ENCODE measurements around the gene PDE3B. TPM values are rescaled to one million over a fixed set of nuclear protein-coding genes. Genes with fewer than 3 reads are reported as not detected.
"Not testable (repeated sequence)": the region's sequence is repeated elsewhere in the genome, so short reads cannot be mapped to it uniquely, and the experiment has no call there.

The PDE3B gene
- total RNA-seq, 2 donors from 2014 or later, result 17.4 to 64.6 TPM

DNA sequence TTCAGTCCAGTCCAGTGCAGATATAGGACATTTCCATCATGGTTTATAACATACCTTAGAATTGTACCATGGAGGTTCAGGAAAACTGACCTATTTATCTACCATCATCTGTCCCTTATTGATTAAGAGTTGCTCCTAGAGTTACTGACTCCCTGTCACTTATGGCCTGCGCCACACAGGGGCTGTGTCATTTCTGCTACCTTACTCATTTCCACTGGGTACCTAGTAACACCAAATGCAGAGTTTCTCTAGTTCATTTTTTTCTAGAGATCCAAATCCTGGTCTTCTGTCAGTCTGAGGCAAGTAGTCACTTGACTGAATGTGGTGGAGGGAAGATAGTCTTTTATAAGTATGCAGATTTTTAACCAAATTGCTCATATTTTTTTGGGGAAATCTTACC is 59.2 kb downstream of the PDE3B start:
- DNase-seq (no peak), ATAC-seq (no peak)
- H3K27me3 ChIP-seq, result no peaks in the 10 kb centered on the region
- H3K9me3 ChIP-seq, result no peaks in the 10 kb centered on the region
- H3K4me1 ChIP-seq, result peaks cover 6% of the 10 kb centered on the region
- H3K27ac ChIP-seq, result no peak overlapping the region
- no peak overlapping the region for H3K4me3 ChIP-seq
- intact Hi-C loops (cut with DNase I), result no loop called here
- TF ChIP-seq, protein P1, sequence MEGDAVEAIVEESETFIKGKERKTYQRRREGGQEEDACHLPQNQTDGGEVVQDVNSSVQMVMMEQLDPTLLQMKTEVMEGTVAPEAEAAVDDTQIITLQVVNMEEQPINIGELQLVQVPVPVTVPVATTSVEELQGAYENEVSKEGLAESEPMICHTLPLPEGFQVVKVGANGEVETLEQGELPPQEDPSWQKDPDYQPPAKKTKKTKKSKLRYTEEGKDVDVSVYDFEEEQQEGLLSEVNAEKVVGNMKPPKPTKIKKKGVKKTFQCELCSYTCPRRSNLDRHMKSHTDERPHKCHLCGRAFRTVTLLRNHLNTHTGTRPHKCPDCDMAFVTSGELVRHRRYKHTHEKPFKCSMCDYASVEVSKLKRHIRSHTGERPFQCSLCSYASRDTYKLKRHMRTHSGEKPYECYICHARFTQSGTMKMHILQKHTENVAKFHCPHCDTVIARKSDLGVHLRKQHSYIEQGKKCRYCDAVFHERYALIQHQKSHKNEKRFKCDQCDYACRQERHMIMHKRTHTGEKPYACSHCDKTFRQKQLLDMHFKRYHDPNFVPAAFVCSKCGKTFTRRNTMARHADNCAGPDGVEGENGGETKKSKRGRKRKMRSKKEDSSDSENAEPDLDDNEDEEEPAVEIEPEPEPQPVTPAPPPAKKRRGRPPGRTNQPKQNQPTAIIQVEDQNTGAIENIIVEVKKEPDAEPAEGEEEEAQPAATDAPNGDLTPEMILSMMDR (IDR thresholded peaks at IDR 0.05), result no peak
- TF ChIP-seq POLR2A (IDR thresholded peaks at IDR 0.05), result no peak
- WGBS, 2 donors, result 96 to 100% methylated on average over 1 of the region's 1 CpG
- no peaks in the 10 kb centered on the region for H3K36me3 ChIP-seq (replicated peaks in 1 of 2; ENCODE audit: insufficient read depth in 1 of 2, low read depth in 2 of 2)

DNA sequence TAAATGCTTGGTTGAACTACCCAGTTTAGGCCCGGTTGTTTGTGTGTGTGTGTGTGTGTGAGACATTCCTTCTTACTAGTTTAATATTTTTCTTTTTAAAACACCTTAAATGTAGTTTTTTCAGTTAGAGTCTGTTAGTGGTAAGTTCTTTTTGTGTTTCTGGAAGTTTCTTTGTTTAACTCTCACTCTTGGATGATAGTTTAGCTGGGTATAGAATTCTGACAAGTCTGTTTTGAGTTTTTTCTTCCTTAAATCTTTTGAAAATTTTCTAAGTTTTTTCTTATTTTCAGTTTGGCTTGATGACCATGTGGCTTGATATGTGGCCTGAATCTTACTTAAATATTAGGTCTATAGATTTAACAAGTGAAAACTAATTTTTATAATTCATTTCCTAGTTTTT is 60.1 kb downstream of the PDE3B start:
- Histone ChIP-seq H3K4me3 (no peak overlapping the region), H3K27me3 (no peaks in the 10 kb centered on the region), H3K36me3 (replicated peaks in 1 of 2; ENCODE audit: insufficient read depth in 1 of 2, low read depth in 2 of 2) (no peaks in the 10 kb centered on the region), H3K27ac (no peak overlapping the region), H3K9me3 (no peaks in the 10 kb centered on the region), H3K4me1 (peaks cover 6% of the 10 kb centered on the region)
- DNase-seq, result no peak
- ATAC-seq, result no peak
- intact Hi-C loops (cut with DNase I), result no loop called here
- TF ChIP-seq, protein P1 (IDR thresholded peaks at IDR 0.05), result no peak
- TF ChIP-seq POLR2A (IDR thresholded peaks at IDR 0.05), result no peak
- WGBS, 2 donors, result 95 to 98% methylated on average over 1 of the region's 1 CpG

DNA sequence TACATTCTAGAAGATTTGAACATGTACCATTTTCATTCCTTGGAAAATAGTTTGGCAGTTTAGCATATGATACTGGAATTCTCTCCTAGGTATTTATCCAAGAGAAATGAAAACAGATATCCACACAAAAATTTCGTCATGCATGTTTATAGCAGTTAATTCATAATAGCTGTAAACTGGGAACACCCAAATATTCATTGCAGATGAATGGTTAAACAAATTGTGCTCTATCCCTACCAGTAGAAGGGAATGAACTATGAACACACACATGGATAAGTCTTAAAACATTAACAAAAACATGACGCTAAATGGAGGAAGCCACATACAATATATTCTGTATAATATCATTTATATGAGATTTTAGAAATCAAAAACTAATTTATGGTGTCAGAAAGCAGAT is 61.5 kb downstream of the PDE3B start:
- ATAC-seq, result no peak
- peaks cover 6% of the 10 kb centered on the region for H3K4me1 ChIP-seq
- TF ChIP-seq POLR2A (IDR thresholded peaks at IDR 0.05), result no peak
- TF ChIP-seq, protein P1 (IDR thresholded peaks at IDR 0.05), result no peak
- no peaks in the 10 kb centered on the region for H3K36me3 ChIP-seq (replicated peaks in 1 of 2; ENCODE audit: insufficient read depth in 1 of 2, low read depth in 2 of 2)
- H3K27ac ChIP-seq, result no peak overlapping the region
- no peak overlapping the region for H3K4me3 ChIP-seq
- DNase-seq, result no peak
- H3K9me3 ChIP-seq, result no peaks in the 10 kb centered on the region
- H3K27me3 ChIP-seq, result no peaks in the 10 kb centered on the region
- 90 to 95% methylated on average over 2 of the region's 2 CpGs for WGBS, 2 donors
- intact Hi-C loops (cut with DNase I), result no loop called here

DNA sequence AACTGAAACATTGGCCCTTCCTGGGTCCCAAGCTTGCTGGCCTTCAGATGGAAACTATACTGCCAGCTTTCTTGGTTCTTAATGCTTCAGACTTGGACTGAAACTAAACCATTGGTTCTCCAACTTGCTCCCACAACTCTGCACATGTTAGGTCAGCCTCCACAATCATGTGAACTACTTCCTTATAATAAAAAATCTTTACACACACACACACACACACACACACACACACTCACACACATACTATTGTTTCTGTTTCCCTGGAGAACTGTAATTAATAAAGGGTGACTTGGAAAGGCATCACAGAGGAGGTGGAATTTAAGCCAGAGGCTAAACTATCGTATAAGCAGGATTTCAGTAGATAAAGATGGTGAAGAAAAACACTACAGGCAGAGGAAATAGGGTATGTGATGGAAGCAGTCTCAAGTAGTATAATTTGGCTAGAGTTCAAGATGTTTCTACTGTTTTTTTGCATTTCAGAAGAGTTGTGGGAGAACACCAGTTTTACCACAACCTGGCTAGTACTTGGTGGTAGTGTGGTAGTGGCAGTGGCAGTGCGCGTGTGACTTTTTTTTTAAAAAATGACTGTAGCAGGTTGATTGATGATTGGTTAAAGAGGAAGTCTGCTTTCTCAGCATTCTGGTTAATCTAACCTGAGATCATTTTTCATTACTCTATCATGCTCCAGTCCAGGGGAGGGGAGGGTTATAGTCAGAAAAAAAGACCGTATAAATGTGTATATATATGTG is 70.1 kb downstream of the PDE3B start:
- TF ChIP-seq POLR2A (IDR thresholded peaks at IDR 0.05), result no peak
- TF ChIP-seq, protein P1 (IDR thresholded peaks at IDR 0.05), result no peak
- H3K27ac ChIP-seq, result no peak overlapping the region
- H3K4me3 ChIP-seq, result no peak overlapping the region
- H3K9me3 ChIP-seq, result no peaks in the 10 kb centered on the region
- intact Hi-C loops (cut with DNase I), result no loop called here
- no peaks in the 10 kb centered on the region for H3K27me3 ChIP-seq
- WGBS, 2 donors, result 49 to 52% methylated on average over 4 of the region's 4 CpGs
- no peaks in the 10 kb centered on the region for H3K4me1 ChIP-seq
- DNase-seq (no peak), ATAC-seq (no peak)
- no peaks in the 10 kb centered on the region for H3K36me3 ChIP-seq (replicated peaks in 1 of 2; ENCODE audit: insufficient read depth in 1 of 2, low read depth in 2 of 2)

DNA sequence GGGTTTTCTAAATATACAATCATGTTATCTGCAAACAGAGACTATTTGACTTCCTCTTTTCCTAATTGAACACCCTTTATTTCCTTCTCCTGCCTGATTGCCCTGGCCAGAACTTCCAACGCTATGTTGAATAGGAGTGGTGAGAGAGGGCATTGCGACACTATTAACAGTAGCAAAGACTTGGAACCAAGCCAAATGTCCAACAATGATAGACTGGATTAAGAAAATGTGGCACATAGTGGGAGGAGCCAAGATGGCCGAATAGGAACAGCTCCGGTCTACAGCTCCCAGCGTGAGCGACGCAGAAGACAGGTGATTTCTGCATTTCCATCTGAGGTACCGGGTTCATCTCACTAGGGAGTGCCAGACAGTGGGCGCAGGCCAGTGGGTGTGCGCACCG is 72.1 kb downstream of the PDE3B start:
- intact Hi-C loops (cut with DNase I); H3K27me3 ChIP-seq; ATAC-seq; H3K9me3 ChIP-seq; H3K36me3 ChIP-seq (replicated peaks in 1 of 2; ENCODE audit: insufficient read depth in 1 of 2, low read depth in 2 of 2); H3K4me3 ChIP-seq; H3K4me1 ChIP-seq; DNase-seq; H3K27ac ChIP-seq: not testable (repeated sequence)
- 84 to 93% methylated on average over 7 of the region's 11 CpGs for WGBS, 2 donors
